Gastroesophageal sphincter (tissue), 3 donors: ENCODE results near the gene PRUNE1.

Experiments used
- CTCF ChIP-seq, 4 experiments: fragments of 200-600 bp in 2 of 4; fragments of 450-650 bp in 2 of 4; sonication (generic) in 1 of 4; IDR thresholded peaks; one replicate each; pipeline ENCODE4 v1.5.1; 2017 to 2019; ENCODE audit warnings: antibody characterized with exemption in 4 of 4, mild to moderate bottlenecking in 2 of 4, moderate library complexity in 2 of 4
- EP300 ChIP-seq: sonication (generic); formaldehyde crosslinking; IDR thresholded peaks from one replicate; pipeline ENCODE4 v1.6.1; 2017; ENCODE audit warnings: antibody characterized with exemption, mild to moderate bottlenecking
- POLR2A ChIP-seq, 2 donors: fragments of 450-650 bp; IDR thresholded peaks; one replicate each; pipeline ENCODE4 v1.6.1; 2017; ENCODE audit warnings: antibody characterized with exemption in 2 of 2, mild to moderate bottlenecking in 2 of 2, moderate library complexity in 1 of 2
- POLR2AphosphoS5 ChIP-seq: sonication (generic); formaldehyde crosslinking; IDR thresholded peaks from one replicate; pipeline ENCODE4 v1.6.1; 2017; ENCODE audit warnings: antibody characterized with exemption

GRCh38 chr1:151035167-151035566, 26.9 kb downstream of the PRUNE1 start:
- TF ChIP-seq POLR2AphosphoS5 (no peak), CTCF (IDR thresholded peaks at IDR 0.05) (no peak), POLR2A (IDR thresholded peaks at IDR 0.05) (no peak), EP300 (no peak)
